ENCODE results near the gene LARP4B. TPM values are rescaled to one million over a fixed set of nuclear protein-coding genes. Genes with fewer than 3 reads are reported as not detected.

The LARP4B gene
- total and polyA plus RNA-seq, 2 donors (not counting 1 experiment from before 2014, with no cell fraction given), result 35.6 to 129 TPM

DNA sequence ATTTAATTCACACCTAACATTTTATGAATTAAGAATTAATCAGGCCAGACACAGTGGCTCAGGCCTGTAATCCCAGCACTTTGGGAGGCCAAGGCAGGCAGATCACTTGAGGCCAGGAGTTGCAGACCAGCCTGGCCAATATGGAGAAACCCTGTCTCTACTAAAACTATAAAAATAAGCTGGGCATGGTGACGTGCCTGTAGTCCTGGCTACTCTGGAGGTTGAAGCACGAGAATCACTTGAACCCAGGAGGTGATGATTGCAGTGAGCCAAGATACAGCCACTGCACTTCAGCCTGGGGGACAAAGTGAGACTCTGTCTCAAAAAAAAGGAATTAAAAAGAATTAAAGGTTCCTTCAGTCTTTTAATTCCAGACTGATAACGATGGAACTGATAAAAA lies 11.1 kb downstream of the LARP4B start:
- 83% methylated on average over 2 of the region's 3 CpGs for WGBS (ENCODE audit: insufficient coverage)
- CTCF ChIA-PET, result no interaction called here
- peaks cover 34% of the 10 kb centered on the region for H3K4me1 Mint-ChIP-seq

DNA sequence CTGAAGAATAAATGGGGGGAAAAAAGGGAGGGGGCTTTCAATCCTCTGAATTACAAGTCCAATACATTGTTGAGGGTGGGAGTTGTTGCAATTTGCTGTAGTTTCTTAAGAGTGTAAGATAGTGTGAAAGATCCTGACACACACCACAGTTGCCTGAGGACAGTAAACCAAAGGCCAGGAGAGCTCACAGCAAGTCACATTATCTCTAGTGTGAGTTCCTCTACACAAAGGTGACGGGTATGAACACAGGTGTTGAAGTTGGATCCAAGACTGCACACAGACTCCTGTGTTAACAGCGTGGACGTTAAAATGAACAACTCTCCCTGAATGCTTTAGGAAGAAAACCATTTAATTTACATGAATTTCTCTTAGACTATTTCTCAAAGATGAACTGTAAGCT lies 12.0 kb downstream of the LARP4B start:
- ChIA-PET POLR2A (no interaction called here), CTCF (no interaction called here)
- H4K20me1 ChIP-seq (ENCODE audit: control insufficient read depth, insufficient read depth, low read length, poor library complexity, severe bottlenecking), result peaks cover 85% of the 10 kb centered on the region
- H3K4me1 ChIP-seq (ENCODE audit: control insufficient read depth in 2 of 2, insufficient read depth in 2 of 2, low read length in 2 of 2), result peaks cover 0 to 3% of the 10 kb centered on the region in 2 donors
- H3K36me3 ChIP-seq (replicated peaks in 1 of 2; ENCODE audit: control extremely low read depth in 1 of 2, control insufficient read depth in 1 of 2, extremely low read depth in 1 of 2, insufficient read depth in 2 of 2, low read length in 1 of 2), result peaks cover 0 to 18% of the 10 kb centered on the region in 2 experiments
- Mint-ChIP-seq H3K27ac (no peak overlapping the region), H3K4me1 (peaks cover 31% of the 10 kb centered on the region), H3K4me3 (no peak overlapping the region), H3K27me3 (no peaks in the 10 kb centered on the region), H3K9me3 (ENCODE audit: insufficient read depth) (no peaks in the 10 kb centered on the region)
- TF ChIP-seq EZH2 (IDR thresholded peaks at IDR 0.05; ENCODE audit: borderline replicate concordance, insufficient read depth, low read depth, low read length, poor library complexity, severe bottlenecking) (no peak), CTCF (IDR thresholded peaks at IDR 0.05) (no peak)
- H3K4me2 ChIP-seq (replicated peaks; ENCODE audit: low read depth, low read length, poor library complexity, severe bottlenecking), result no peak overlapping the region
- no peaks in the 10 kb centered on the region for H3K27me3 ChIP-seq (replicated peaks in 1 of 4; ENCODE audit: control extremely low read depth in 1 of 4, control insufficient read depth in 3 of 4, insufficient read depth in 4 of 4, low read length in 3 of 4)
- ATAC-seq (ENCODE audit: low read depth), result no peak
- WGBS (ENCODE audit: insufficient coverage), result 90% methylated on average over 3 of the region's 3 CpGs
- peaks cover 0 to 1% (median 0%) of the 10 kb centered on the region in 3 donors for H3K9me3 ChIP-seq (ENCODE audit: control extremely low read depth in 1 of 3, control insufficient read depth in 2 of 3, insufficient read depth in 1 of 3, low read length in 2 of 3)
- no peak overlapping the region for H3K4me3 ChIP-seq (ENCODE audit: control extremely low read depth in 1 of 5, extremely low read depth in 1 of 5, insufficient read depth in 1 of 5, low read depth in 2 of 5, low read length in 4 of 5)
- H3K9ac ChIP-seq (ENCODE audit: low read length), result no peak overlapping the region
- no peak overlapping the region for H3K27ac ChIP-seq (ENCODE audit: low read length in 2 of 2)
- H2AFZ ChIP-seq (ENCODE audit: insufficient read depth, low read depth, low read length, poor library complexity, severe bottlenecking), result no peak overlapping the region
- H3K79me2 ChIP-seq (ENCODE audit: control insufficient read depth, insufficient read depth, low read length), result peaks cover 99% of the 10 kb centered on the region
- DNase-seq, result no peak
- intact Hi-C loops (cut with micrococcal nuclease), result no loop called here

More for the DNA sequence above, 11.1 kb downstream of the LARP4B start:
- no peaks in the 10 kb centered on the region for H3K9me3 Mint-ChIP-seq (ENCODE audit: insufficient read depth)
- no peak for DNase-seq
- H3K27me3 ChIP-seq (replicated peaks in 1 of 4; ENCODE audit: control extremely low read depth in 1 of 4, control insufficient read depth in 3 of 4, insufficient read depth in 4 of 4, low read length in 3 of 4), result no peaks in the 10 kb centered on the region
- H3K27me3 Mint-ChIP-seq, result no peaks in the 10 kb centered on the region
- peaks cover 99% of the 10 kb centered on the region for H3K79me2 ChIP-seq (ENCODE audit: control insufficient read depth, insufficient read depth, low read length)
- H2AFZ ChIP-seq (ENCODE audit: insufficient read depth, low read depth, low read length, poor library complexity, severe bottlenecking), result no peak overlapping the region
- no peak overlapping the region for H3K27ac Mint-ChIP-seq
- no peak overlapping the region for H3K4me3 ChIP-seq (ENCODE audit: control extremely low read depth in 1 of 5, extremely low read depth in 1 of 5, insufficient read depth in 1 of 5, low read depth in 2 of 5, low read length in 4 of 5)
- TF ChIP-seq EZH2 (IDR thresholded peaks at IDR 0.05; ENCODE audit: borderline replicate concordance, insufficient read depth, low read depth, low read length, poor library complexity, severe bottlenecking) (no peak), CTCF (IDR thresholded peaks at IDR 0.05) (no peak)
- POLR2A ChIA-PET, result no interaction called here
- H3K4me1 ChIP-seq (ENCODE audit: control insufficient read depth in 2 of 2, insufficient read depth in 2 of 2, low read length in 2 of 2), result peaks cover 0 to 5% of the 10 kb centered on the region in 2 donors
- H3K27ac ChIP-seq (ENCODE audit: low read length in 2 of 2), result no peak overlapping the region
- H3K9me3 ChIP-seq (ENCODE audit: control extremely low read depth in 1 of 3, control insufficient read depth in 2 of 3, insufficient read depth in 1 of 3, low read length in 2 of 3), result peaks cover 0 to 1% (median 0%) of the 10 kb centered on the region in 3 donors
- intact Hi-C loops (cut with micrococcal nuclease), result no loop called here
- no peak overlapping the region for H3K4me3 Mint-ChIP-seq
- H3K36me3 ChIP-seq (replicated peaks in 1 of 2; ENCODE audit: control extremely low read depth in 1 of 2, control insufficient read depth in 1 of 2, extremely low read depth in 1 of 2, insufficient read depth in 2 of 2, low read length in 1 of 2), result peaks cover 0 to 18% of the 10 kb centered on the region in 2 experiments
- no peak overlapping the region for H3K9ac ChIP-seq (ENCODE audit: low read length)
- peaks cover 85% of the 10 kb centered on the region for H4K20me1 ChIP-seq (ENCODE audit: control insufficient read depth, insufficient read depth, low read length, poor library complexity, severe bottlenecking)
- ATAC-seq (ENCODE audit: low read depth), result no peak
- H3K4me2 ChIP-seq (replicated peaks; ENCODE audit: low read depth, low read length, poor library complexity, severe bottlenecking), result no peak overlapping the region

Measured in B cell (primary cell).